ENCODE data around the gene ANKRD13A. TPM values are rescaled to one million over a fixed set of nuclear protein-coding genes. Genes with fewer than 3 reads are reported as not detected.

The ANKRD13A gene
- total RNA-seq, 1 donor from 2014 or later, result 36.9 TPM

- TF ChIP-seq CTCF (IDR thresholded peaks at IDR 0.05; ENCODE audit: insufficient read depth, low read length, severe bottlenecking), result no peak
- Histone ChIP-seq H3K27me3 (ENCODE audit: control insufficient read depth, insufficient read depth, low read length) (no peaks in the 10 kb centered on the region), H3K4me3 (ENCODE audit: low read depth, low read length) (no peak overlapping the region), H3K36me3 (ENCODE audit: control insufficient read depth, insufficient read depth, low read length) (peaks cover 11% of the 10 kb centered on the region)
- no peak for DNase-seq (ENCODE audit: low read depth)
- FAIRE-seq, result no peak
Observed at GRCh38 chr12:109987615-109988014, 11.6 kb upstream of the ANKRD13A start.

- H3K36me3 ChIP-seq (ENCODE audit: control insufficient read depth, insufficient read depth, low read length), result peaks cover 11% of the 10 kb centered on the region
- H3K27me3 ChIP-seq (ENCODE audit: control insufficient read depth, insufficient read depth, low read length), result no peaks in the 10 kb centered on the region
- TF ChIP-seq CTCF (IDR thresholded peaks at IDR 0.05; ENCODE audit: insufficient read depth, low read length, severe bottlenecking), result no peak
- FAIRE-seq (no peak), DNase-seq (ENCODE audit: low read depth) (no peak)
- H3K4me3 ChIP-seq (ENCODE audit: low read depth, low read length), result no peak overlapping the region
Observed at GRCh38 chr12:109988274-109988673, 11.0 kb upstream of the ANKRD13A start.

- no peak overlapping the region for H3K4me3 ChIP-seq (ENCODE audit: low read depth, low read length)
- TF ChIP-seq CTCF (IDR thresholded peaks at IDR 0.05; ENCODE audit: insufficient read depth, low read length, severe bottlenecking), result no peak
- DNase-seq (ENCODE audit: low read depth) (no peak), FAIRE-seq (no peak)
- H3K36me3 ChIP-seq (ENCODE audit: control insufficient read depth, insufficient read depth, low read length), result peaks cover 11% of the 10 kb centered on the region
- H3K27me3 ChIP-seq (ENCODE audit: control insufficient read depth, insufficient read depth, low read length), result no peaks in the 10 kb centered on the region
Observed at GRCh38 chr12:109988903-109989302, 10.3 kb upstream of the ANKRD13A start.

GRCh38 chr12:109989380-109989779, 9.8 kb upstream of the ANKRD13A start:
- Histone ChIP-seq H3K36me3 (ENCODE audit: control insufficient read depth, insufficient read depth, low read length) (peaks cover 11% of the 10 kb centered on the region), H3K4me3 (ENCODE audit: low read depth, low read length) (no peak overlapping the region), H3K27me3 (ENCODE audit: control insufficient read depth, insufficient read depth, low read length) (no peaks in the 10 kb centered on the region)
- DNase-seq (ENCODE audit: low read depth) (no peak), FAIRE-seq (no peak)
- TF ChIP-seq CTCF (IDR thresholded peaks at IDR 0.05; ENCODE audit: insufficient read depth, low read length, severe bottlenecking), result no peak

DNA sequence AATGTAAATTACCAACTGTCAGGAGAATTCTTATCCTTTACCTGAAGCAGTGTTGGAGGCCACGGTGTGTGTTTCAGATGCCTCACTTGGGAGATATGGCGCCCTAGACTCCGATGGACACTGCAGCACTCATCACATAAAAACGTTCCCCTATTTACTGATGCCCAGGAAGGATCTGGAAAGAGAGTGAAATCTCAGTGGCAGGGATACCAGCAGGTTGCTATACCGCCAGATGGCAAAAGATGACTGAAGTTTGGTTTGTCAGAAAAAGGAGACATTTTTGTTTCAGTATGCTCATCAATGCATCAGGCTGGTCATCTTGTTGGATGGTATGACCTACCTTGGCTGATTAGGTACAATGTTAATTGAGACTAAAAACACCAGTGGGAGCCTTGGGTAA, 7.6 kb upstream of the ANKRD13A start:
- Histone ChIP-seq H3K27me3 (ENCODE audit: control insufficient read depth, insufficient read depth, low read length) (no peaks in the 10 kb centered on the region), H3K36me3 (ENCODE audit: control insufficient read depth, insufficient read depth, low read length) (peaks cover 8% of the 10 kb centered on the region), H3K4me3 (ENCODE audit: low read depth, low read length) (no peak overlapping the region)
- DNase-seq (ENCODE audit: low read depth) (no peak), FAIRE-seq (no peak)
- TF ChIP-seq CTCF (IDR thresholded peaks at IDR 0.05; ENCODE audit: insufficient read depth, low read length, severe bottlenecking), result no peak

DNA sequence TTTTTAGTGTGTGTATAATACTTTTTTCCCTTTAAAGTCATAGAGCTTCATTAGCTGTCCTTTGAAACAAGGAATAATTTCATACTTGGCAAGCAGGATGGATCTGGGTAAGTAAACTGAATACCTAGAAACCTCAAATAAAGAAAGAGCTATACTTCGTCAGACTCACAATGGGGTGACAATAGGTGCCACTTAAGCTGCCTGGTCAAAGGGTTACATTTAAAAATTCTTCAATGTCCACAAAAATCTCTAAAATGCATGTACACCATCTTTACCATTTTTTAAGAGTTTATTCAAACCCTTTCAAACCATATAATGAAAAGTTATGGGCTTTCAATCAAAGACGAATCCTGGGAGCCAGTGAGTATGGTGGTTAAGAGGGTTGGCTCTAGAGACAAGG, 6.1 kb upstream of the ANKRD13A start:
- no peak for DNase-seq (ENCODE audit: low read depth)
- Histone ChIP-seq H3K4me3 (ENCODE audit: low read depth, low read length) (no peak overlapping the region), H3K27me3 (ENCODE audit: control insufficient read depth, insufficient read depth, low read length) (no peaks in the 10 kb centered on the region), H3K36me3 (ENCODE audit: control insufficient read depth, insufficient read depth, low read length) (peaks cover 6% of the 10 kb centered on the region)
- FAIRE-seq, result no peak
- no peak for TF ChIP-seq CTCF (IDR thresholded peaks at IDR 0.05; ENCODE audit: insufficient read depth, low read length, severe bottlenecking)
